HEK293 (cell line): Measurements from ENCODE around the gene FTH1.

Source experiments
- CTCF ChIA-PET: fragments of 350-600 bp; formaldehyde crosslinking; extraction: SDS; loops from one replicate; lab custom pipeline; 2021; ENCODE audit warnings: antibody characterized with exemption; lab: Yijun Ruan, JAX
- POLR2A ChIA-PET: fragments of 300-600 bp; formaldehyde crosslinking; extraction: SDS; loops from one replicate; lab custom pipeline; 2020; ENCODE audit warnings: antibody characterized with exemption, inconsistent platforms; lab: Yijun Ruan, JAX
- H3K27ac ChIP-seq: fragments of 200-500 bp; sonication (Bioruptor generic); 2 replicates; pipeline ENCODE4 v1.5.1; 2014; ENCODE audit warnings: low read depth, low read length, control low read depth, inconsistent platforms; ENCODE audit errors: extremely low read depth
- H3K36me3 ChIP-seq, 2 experiments: fragments of 200-500 bp in 1 of 2; sonication (Bioruptor generic) in 1 of 2; 1 replicate in 1 of 2; 2 replicates in 1 of 2; pipeline ENCODE4 v1.5.1; 2014 to 2017; ENCODE audit warnings: inconsistent platforms in 2 of 2, low read length in 2 of 2; ENCODE audit not compliant: control insufficient read depth in 2 of 2, insufficient read depth in 1 of 2
- H3K4me1 ChIP-seq: fragments of 200-500 bp; sonication (Bioruptor generic); 2 replicates; pipeline ENCODE4 v1.5.1; 2014; ENCODE audit warnings: mild to moderate bottlenecking, low read length, inconsistent platforms; ENCODE audit not compliant: control insufficient read depth, insufficient read depth
- H3K4me3 ChIP-seq: 2 replicates; pipeline ENCODE4 v1.5.1; 2011; ENCODE audit warnings: low read depth, mild to moderate bottlenecking, control low read depth, low read length, moderate library complexity
- H3K9me3 ChIP-seq: fragments of 200-500 bp; sonication (Bioruptor generic); 2 replicates; pipeline ENCODE4 v1.5.1; 2014; ENCODE audit warnings: low read depth, low read length, inconsistent platforms; ENCODE audit not compliant: control insufficient read depth, insufficient read depth
- EGR2 ChIP-seq: fragments of 450-650 bp; formaldehyde crosslinking; IDR thresholded peaks from 2 replicates; pipeline ENCODE4 v1.5.1; 2016; ENCODE audit warnings: low read depth, missing biosample characterization, missing genetic modification characterization
- FEZF1 ChIP-seq: fragments of 450-650 bp; formaldehyde crosslinking; IDR thresholded peaks from 2 replicates; pipeline ENCODE4 v1.5.1; 2016; ENCODE audit warnings: missing biosample characterization, missing genetic modification characterization
- GLIS1 ChIP-seq: fragments of 450-650 bp; formaldehyde crosslinking; IDR thresholded peaks from 2 replicates; pipeline ENCODE4 v1.5.1; 2016; ENCODE audit warnings: missing biosample characterization, missing genetic modification characterization
- HOXA7 ChIP-seq: sonication (generic); formaldehyde crosslinking; IDR thresholded peaks from 2 replicates; pipeline ENCODE4 v1.8.1; 2022; ENCODE audit warnings: missing genetic modification reagents, borderline replicate concordance
- KLF10 ChIP-seq: fragments of 450-650 bp; IDR thresholded peaks from 2 replicates; pipeline ENCODE4 v1.5.1; 2018; ENCODE audit warnings: missing biosample characterization, mild to moderate bottlenecking, missing genetic modification characterization
- REPIN1 ChIP-seq: fragments of 450-650 bp; formaldehyde crosslinking; IDR thresholded peaks from 2 replicates; pipeline ENCODE4 v1.5.1; 2017; ENCODE audit warnings: missing biosample characterization, missing genetic modification characterization, low read depth
- SETDB1 ChIP-seq: IDR thresholded peaks from one replicate; pipeline ENCODE4 v1.6.1; 2017; ENCODE audit warnings: mild to moderate bottlenecking, low read length, moderate library complexity, mixed read lengths; ENCODE audit not compliant: insufficient read length
- ZFHX2 ChIP-seq: fragments of 450-650 bp; formaldehyde crosslinking; conservative IDR thresholded peaks from 2 replicates; pipeline ENCODE4 v1.5.1; 2016; ENCODE audit warnings: missing biosample characterization, missing genetic modification characterization
- ZNF112 ChIP-seq: fragments of 450-650 bp; formaldehyde crosslinking; IDR thresholded peaks from 2 replicates; pipeline ENCODE4 v1.5.0; 2017; ENCODE audit warnings: missing biosample characterization, missing genetic modification characterization
- ZNF121 ChIP-seq: fragments of 450-650 bp; formaldehyde crosslinking; IDR thresholded peaks from 2 replicates; pipeline ENCODE4 v1.5.1; 2016; ENCODE audit warnings: missing biosample characterization, missing genetic modification characterization
- ZNF155 ChIP-seq: fragments of 450-650 bp; formaldehyde crosslinking; IDR thresholded peaks from 2 replicates; pipeline ENCODE4 v1.5.1; 2016; ENCODE audit warnings: missing biosample characterization, missing genetic modification characterization
- ZNF157 ChIP-seq: fragments of 450-650 bp; formaldehyde crosslinking; IDR thresholded peaks from 2 replicates; pipeline ENCODE4 v1.5.1; 2016; ENCODE audit warnings: missing biosample characterization, missing genetic modification characterization
- ZNF341 ChIP-seq: fragments of 450-650 bp; formaldehyde crosslinking; IDR thresholded peaks from 2 replicates; pipeline ENCODE4; 2016; ENCODE audit warnings: low read depth, missing biosample characterization, missing genetic modification characterization
- ZNF423 ChIP-seq: fragments of 450-650 bp; formaldehyde crosslinking; IDR thresholded peaks from 2 replicates; pipeline ENCODE4 v1.5.1; 2016; ENCODE audit warnings: missing biosample characterization, missing genetic modification characterization
- ZNF433 ChIP-seq: fragments of 450-650 bp; formaldehyde crosslinking; IDR thresholded peaks from 2 replicates; pipeline ENCODE4 v1.5.1; 2016; ENCODE audit warnings: missing biosample characterization, missing genetic modification characterization, low read depth
- ZNF558 ChIP-seq: fragments of 450-650 bp; formaldehyde crosslinking; IDR thresholded peaks from 2 replicates; pipeline ENCODE4 v1.5.1; 2016; ENCODE audit warnings: missing biosample characterization, missing genetic modification characterization
- ZNF571 ChIP-seq: fragments of 450-650 bp; formaldehyde crosslinking; IDR thresholded peaks from 2 replicates; pipeline ENCODE4 v1.5.0; 2017; ENCODE audit warnings: missing biosample characterization, missing genetic modification characterization
- ZNF600 ChIP-seq: fragments of 450-650 bp; formaldehyde crosslinking; IDR thresholded peaks from 2 replicates; pipeline ENCODE4 v1.5.1; 2016; ENCODE audit warnings: missing biosample characterization, missing genetic modification characterization
- ZNF670 ChIP-seq: fragments of 450-650 bp; formaldehyde crosslinking; IDR thresholded peaks from 2 replicates; pipeline ENCODE4 v1.5.1; 2016; ENCODE audit warnings: missing biosample characterization, missing genetic modification characterization, low read depth
- ZNF701 ChIP-seq: fragments of 450-650 bp; formaldehyde crosslinking; IDR thresholded peaks from 2 replicates; pipeline ENCODE4 v1.5.1; 2016; ENCODE audit warnings: missing biosample characterization, missing genetic modification characterization
- TF ChIP-seq, protein P1 (sequence below): fragments of 450-650 bp; formaldehyde crosslinking; IDR thresholded peaks from 2 replicates; pipeline ENCODE4 v1.5.1; 2016; ENCODE audit warnings: missing biosample characterization, missing genetic modification characterization
- TF ChIP-seq, protein P2 (sequence below): sonication (generic); formaldehyde crosslinking; IDR thresholded peaks from 2 replicates; pipeline ENCODE4 v1.8.1; 2022; ENCODE audit warnings: mild to moderate bottlenecking, moderate library complexity, missing genetic modification reagents
- TF ChIP-seq, protein P3 (sequence below): fragments of 450-650 bp; formaldehyde crosslinking; IDR thresholded peaks from 2 replicates; pipeline ENCODE4; 2016; ENCODE audit warnings: missing biosample characterization, missing genetic modification characterization
- TF ChIP-seq, protein P4 (sequence below): fragments of 450-650 bp; formaldehyde crosslinking; IDR thresholded peaks from 2 replicates; pipeline ENCODE4 v1.5.1; 2016; ENCODE audit warnings: missing biosample characterization, missing genetic modification characterization

Gene FTH1

DNA sequence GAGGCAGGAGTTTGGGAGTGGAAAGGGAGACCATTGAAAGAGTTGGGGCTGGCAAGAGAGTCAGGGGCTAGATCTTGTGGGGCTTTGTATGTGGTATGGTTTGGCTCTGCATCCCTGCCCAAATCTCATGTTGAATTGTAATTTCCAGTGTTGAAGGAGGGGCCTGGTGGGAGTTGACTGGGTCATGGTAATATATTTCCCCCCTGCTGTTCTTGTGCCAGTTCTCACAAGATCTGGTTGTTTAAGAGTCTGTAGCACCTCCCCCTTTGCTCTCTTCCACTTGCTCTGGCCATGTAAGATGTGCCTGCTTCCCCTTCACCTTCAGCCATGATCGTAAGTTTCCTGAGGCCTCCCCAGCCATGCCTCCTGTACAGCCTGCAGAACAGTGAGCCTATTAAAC, 39.9 kb downstream of the FTH1 start:
- TF ChIP-seq ZNF423 (tag by site-specific recombination) (no peak), GLIS1 (peak; percentile 23; the same call in 1 of the 2 replicates), ZNF433 (tag by site-specific recombination) (no peak), ZNF155 (tag by site-specific recombination) (no peak), ZNF341 (tag by site-specific recombination) (peak; percentile 56; the same call in 1 of the 2 replicates), SETDB1 (peak; percentile 70), ZNF701 (tag by site-specific recombination) (no peak)
- TF ChIP-seq, protein P1, sequence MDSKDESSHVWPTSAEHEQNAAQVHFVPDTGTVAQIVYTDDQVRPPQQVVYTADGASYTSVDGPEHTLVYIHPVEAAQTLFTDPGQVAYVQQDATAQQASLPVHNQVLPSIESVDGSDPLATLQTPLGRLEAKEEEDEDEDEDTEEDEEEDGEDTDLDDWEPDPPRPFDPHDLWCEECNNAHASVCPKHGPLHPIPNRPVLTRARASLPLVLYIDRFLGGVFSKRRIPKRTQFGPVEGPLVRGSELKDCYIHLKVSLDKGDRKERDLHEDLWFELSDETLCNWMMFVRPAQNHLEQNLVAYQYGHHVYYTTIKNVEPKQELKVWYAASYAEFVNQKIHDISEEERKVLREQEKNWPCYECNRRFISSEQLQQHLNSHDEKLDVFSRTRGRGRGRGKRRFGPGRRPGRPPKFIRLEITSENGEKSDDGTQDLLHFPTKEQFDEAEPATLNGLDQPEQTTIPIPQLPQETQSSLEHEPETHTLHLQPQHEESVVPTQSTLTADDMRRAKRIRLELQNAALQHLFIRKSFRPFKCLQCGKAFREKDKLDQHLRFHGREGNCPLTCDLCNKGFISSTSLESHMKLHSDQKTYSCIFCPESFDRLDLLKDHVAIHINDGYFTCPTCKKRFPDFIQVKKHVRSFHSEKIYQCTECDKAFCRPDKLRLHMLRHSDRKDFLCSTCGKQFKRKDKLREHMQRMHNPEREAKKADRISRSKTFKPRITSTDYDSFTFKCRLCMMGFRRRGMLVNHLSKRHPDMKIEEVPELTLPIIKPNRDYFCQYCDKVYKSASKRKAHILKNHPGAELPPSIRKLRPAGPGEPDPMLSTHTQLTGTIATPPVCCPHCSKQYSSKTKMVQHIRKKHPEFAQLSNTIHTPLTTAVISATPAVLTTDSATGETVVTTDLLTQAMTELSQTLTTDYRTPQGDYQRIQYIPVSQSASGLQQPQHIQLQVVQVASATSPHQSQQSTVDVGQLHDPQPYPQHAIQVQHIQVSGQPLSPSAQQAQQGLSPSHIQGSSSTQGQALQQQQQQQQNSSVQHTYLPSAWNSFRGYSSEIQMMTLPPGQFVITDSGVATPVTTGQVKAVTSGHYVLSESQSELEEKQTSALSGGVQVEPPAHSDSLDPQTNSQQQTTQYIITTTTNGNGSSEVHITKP (tag by site-specific recombination), result peak; percentile 75
- Histone ChIP-seq H3K9me3 (no peaks in the 10 kb centered on the region), H3K4me3 (no peak overlapping the region), H3K27ac (no peak overlapping the region), H3K36me3 (no peaks in the 10 kb centered on the region), H3K4me1 (no peaks in the 10 kb centered on the region)
- ChIA-PET POLR2A (no interaction called here), CTCF (interaction anchor here (2.1 to 9.8 kb wide), 2 partner anchors 20 to 27 kb away, joined by 14 to 88 read pairs; no protein-coding TSS in a partner anchor)

DNA sequence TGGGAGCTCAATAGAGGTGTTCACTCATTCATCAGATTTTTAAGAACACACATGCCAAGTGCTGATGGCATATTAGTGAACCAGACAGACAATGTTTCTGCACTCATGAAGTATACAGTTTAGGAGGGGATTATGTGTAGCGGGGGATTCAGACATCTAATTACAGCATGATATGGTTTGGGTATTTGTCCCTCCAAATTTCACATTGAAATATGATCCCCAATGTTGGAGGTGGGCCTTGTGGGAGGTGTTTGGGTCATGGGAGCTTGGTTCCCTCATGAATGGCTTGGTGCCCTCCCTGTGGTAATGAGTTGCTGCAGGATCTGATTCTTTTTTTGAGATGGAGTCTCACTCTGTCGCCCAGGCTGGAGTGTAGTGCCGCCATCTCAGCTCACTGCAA, 41.2 kb downstream of the FTH1 start:
- H3K4me3 ChIP-seq, result no peak overlapping the region
- TF ChIP-seq KLF10 (tag by site-specific recombination) (no peak), ZFHX2 (tag by site-specific recombination) (peak; percentile 76), ZNF121 (tag by site-specific recombination) (no peak), GLIS1 (0 out of 2 replicates have a peak, but pooled peaks have one; percentile 26), FEZF1 (tag by site-specific recombination) (no peak), ZNF423 (tag by site-specific recombination) (no peak), ZNF112 (no peak), ZNF670 (tag by site-specific recombination) (no peak), ZNF558 (tag by site-specific recombination) (no peak), ZNF571 (tag by site-specific recombination) (no peak), ZNF600 (no peak), REPIN1 (tag by site-specific recombination) (no peak), HOXA7 (CRISPR knock-in tag) (no peak), EGR2 (tag by site-specific recombination) (peak; percentile 51), ZNF157 (tag by site-specific recombination) (no peak)
- TF ChIP-seq, protein P2, sequence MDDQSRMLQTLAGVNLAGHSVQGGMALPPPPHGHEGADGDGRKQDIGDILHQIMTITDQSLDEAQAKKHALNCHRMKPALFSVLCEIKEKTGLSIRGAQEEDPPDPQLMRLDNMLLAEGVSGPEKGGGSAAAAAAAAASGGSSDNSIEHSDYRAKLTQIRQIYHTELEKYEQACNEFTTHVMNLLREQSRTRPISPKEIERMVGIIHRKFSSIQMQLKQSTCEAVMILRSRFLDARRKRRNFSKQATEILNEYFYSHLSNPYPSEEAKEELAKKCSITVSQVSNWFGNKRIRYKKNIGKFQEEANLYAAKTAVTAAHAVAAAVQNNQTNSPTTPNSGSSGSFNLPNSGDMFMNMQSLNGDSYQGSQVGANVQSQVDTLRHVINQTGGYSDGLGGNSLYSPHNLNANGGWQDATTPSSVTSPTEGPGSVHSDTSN (CRISPR knock-in tag), result no peak
- TF ChIP-seq, protein P3, sequence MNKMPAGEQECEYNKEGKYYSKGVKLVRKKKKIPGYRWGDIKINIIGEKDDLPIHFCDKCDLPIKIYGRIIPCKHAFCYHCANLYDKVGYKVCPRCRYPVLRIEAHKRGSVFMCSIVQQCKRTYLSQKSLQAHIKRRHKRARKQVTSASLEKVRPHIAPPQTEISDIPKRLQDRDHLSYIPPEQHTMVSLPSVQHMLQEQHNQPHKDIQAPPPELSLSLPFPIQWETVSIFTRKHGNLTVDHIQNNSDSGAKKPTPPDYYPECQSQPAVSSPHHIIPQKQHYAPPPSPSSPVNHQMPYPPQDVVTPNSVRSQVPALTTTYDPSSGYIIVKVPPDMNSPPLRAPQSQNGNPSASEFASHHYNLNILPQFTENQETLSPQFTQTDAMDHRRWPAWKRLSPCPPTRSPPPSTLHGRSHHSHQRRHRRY (tag by site-specific recombination), result no peak
- TF ChIP-seq, protein P4, sequence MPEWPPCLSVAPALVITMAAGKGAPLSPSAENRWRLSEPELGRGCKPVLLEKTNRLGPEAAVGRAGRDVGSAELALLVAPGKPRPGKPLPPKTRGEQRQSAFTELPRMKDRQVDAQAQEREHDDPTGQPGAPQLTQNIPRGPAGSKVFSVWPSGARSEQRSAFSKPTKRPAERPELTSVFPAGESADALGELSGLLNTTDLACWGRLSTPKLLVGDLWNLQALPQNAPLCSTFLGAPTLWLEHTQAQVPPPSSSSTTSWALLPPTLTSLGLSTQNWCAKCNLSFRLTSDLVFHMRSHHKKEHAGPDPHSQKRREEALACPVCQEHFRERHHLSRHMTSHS (tag by site-specific recombination), result no peak
- H3K9me3 ChIP-seq, result no peaks in the 10 kb centered on the region
- H3K36me3 ChIP-seq, result no peaks in the 10 kb centered on the region
- POLR2A ChIA-PET, result no interaction called here
- no peaks in the 10 kb centered on the region for H3K4me1 ChIP-seq
- no peak overlapping the region for H3K27ac ChIP-seq
- CTCF ChIA-PET, result interaction anchor here (0.9 to 9.8 kb wide), 3 partner anchors 20 to 26 kb away, joined by 3 to 88 read pairs (median 12); no protein-coding TSS in a partner anchor
